Ishikawa (cell line): ENCODE results near the gene PLSCR4.

Source experiments
- CEBPB ChIP-seq: IDR thresholded peaks from 2 replicates; pipeline ENCODE4 v1.6.1; 2012
- CREB1 ChIP-seq: IDR thresholded peaks from 2 replicates; pipeline ENCODE4 v1.6.1; 2012; ENCODE audit warnings: low read depth
- EGR1 ChIP-seq: IDR thresholded peaks from 2 replicates; pipeline ENCODE4 v1.6.1; 2012
- EP300 ChIP-seq: IDR thresholded peaks from 2 replicates; pipeline ENCODE4 v1.6.1; 2012; ENCODE audit warnings: borderline replicate concordance
- FOXM1 ChIP-seq: IDR thresholded peaks from 2 replicates; pipeline ENCODE4 v1.6.1; 2012; ENCODE audit warnings: low read depth, borderline replicate concordance
- NFIC ChIP-seq: IDR thresholded peaks from 2 replicates; pipeline ENCODE4 v1.6.1; 2012
- RAD21 ChIP-seq: IDR thresholded peaks from 2 replicates; pipeline ENCODE4 v1.6.1; 2012; ENCODE audit warnings: low read depth
- TCF12 ChIP-seq: IDR thresholded peaks from 2 replicates; pipeline ENCODE4 v1.6.1; 2012; ENCODE audit warnings: low read depth
- YY1 ChIP-seq: IDR thresholded peaks from 2 replicates; pipeline ENCODE4 v1.6.1; 2012; ENCODE audit warnings: low read depth
- ZBTB7A ChIP-seq: IDR thresholded peaks from 2 replicates; pipeline ENCODE4 v1.6.1; 2012; ENCODE audit warnings: low read depth
- TF ChIP-seq, protein P1 (sequence below): IDR thresholded peaks from 2 replicates; pipeline ENCODE4 v1.6.1; 2012; ENCODE audit warnings: low read depth, mild to moderate bottlenecking
- TF ChIP-seq, protein P2 (sequence below): IDR thresholded peaks from 2 replicates; pipeline ENCODE4 v1.6.1; 2012

DNA sequence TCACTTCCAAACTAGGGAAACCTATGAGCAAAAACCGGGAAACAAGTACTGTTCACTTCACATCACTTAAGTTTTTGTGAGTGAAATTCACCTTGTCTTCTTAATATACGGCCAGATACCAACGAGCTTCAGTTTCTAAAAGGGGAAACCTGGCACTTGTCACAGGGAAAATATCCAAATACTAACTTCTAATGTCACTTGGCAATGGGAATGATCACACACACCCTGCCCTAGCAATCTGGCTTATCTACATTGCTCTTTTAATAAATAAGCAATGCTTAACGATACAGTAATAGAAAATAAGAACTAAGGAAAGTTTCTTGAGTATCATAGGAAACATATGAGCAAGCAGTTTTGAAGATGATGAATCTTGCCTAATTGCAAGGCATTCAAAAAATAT is 55.3 kb downstream of the PLSCR4 start:
- TF ChIP-seq, protein P1, sequence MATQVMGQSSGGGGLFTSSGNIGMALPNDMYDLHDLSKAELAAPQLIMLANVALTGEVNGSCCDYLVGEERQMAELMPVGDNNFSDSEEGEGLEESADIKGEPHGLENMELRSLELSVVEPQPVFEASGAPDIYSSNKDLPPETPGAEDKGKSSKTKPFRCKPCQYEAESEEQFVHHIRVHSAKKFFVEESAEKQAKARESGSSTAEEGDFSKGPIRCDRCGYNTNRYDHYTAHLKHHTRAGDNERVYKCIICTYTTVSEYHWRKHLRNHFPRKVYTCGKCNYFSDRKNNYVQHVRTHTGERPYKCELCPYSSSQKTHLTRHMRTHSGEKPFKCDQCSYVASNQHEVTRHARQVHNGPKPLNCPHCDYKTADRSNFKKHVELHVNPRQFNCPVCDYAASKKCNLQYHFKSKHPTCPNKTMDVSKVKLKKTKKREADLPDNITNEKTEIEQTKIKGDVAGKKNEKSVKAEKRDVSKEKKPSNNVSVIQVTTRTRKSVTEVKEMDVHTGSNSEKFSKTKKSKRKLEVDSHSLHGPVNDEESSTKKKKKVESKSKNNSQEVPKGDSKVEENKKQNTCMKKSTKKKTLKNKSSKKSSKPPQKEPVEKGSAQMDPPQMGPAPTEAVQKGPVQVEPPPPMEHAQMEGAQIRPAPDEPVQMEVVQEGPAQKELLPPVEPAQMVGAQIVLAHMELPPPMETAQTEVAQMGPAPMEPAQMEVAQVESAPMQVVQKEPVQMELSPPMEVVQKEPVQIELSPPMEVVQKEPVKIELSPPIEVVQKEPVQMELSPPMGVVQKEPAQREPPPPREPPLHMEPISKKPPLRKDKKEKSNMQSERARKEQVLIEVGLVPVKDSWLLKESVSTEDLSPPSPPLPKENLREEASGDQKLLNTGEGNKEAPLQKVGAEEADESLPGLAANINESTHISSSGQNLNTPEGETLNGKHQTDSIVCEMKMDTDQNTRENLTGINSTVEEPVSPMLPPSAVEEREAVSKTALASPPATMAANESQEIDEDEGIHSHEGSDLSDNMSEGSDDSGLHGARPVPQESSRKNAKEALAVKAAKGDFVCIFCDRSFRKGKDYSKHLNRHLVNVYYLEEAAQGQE = no peak
- no peak for TF ChIP-seq CREB1
- no peak for TF ChIP-seq YY1
- no peak for TF ChIP-seq NFIC
- TF ChIP-seq ZBTB7A = no peak
- TF ChIP-seq CEBPB = no peak
- TF ChIP-seq, protein P2, sequence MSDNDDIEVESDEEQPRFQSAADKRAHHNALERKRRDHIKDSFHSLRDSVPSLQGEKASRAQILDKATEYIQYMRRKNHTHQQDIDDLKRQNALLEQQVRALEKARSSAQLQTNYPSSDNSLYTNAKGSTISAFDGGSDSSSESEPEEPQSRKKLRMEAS = no peak
- TF ChIP-seq RAD21 = no peak
- TF ChIP-seq EP300 = no peak
- TF ChIP-seq TCF12 = no peak
- TF ChIP-seq EGR1 = no peak
- TF ChIP-seq FOXM1 = no peak
